ENCODE data around the gene BCDIN3D. TPM values are rescaled to one million over a fixed set of nuclear protein-coding genes. Genes with fewer than 3 reads are reported as not detected.

The BCDIN3D gene
- total RNA-seq, 2 experiments from 2014 or later, result 7.3 to 7.4 TPM

- Mint-ChIP-seq H3K27ac (peak overlapping the region; percentile 44), H3K27me3 (ENCODE audit: low read depth) (peaks cover 8% of the 10 kb centered on the region), H3K4me3 (peak overlapping the region; percentile 6), H3K4me1 (ENCODE audit: low read depth) (peaks cover 48% of the 10 kb centered on the region), H3K36me3 (ENCODE audit: low read depth) (peaks cover 11% of the 10 kb centered on the region), H3K9me3 (ENCODE audit: insufficient read depth) (no peaks in the 10 kb centered on the region)
- no peak for DNase-seq
- ChIA-PET CTCF (interaction anchor here (1.0 to 8.8 kb wide), 5 partner anchors 23 to 123 kb away, joined by 3 to 129 read pairs (median 7); partner anchors contain the start of gene TMBIM6), POLR2A (interaction anchor here (0.9 to 2.2 kb wide), 5 partner anchors 8 to 140 kb away, joined by 4 to 20 read pairs (median 5); partner anchors contain the start of genes NCKAP5L and TMBIM6)
- no peak for ATAC-seq
Measured at GRCh38 chr12:49843876-49844437, 1.1 kb upstream of the BCDIN3D start.

- ChIA-PET POLR2A (interaction anchor here (0.6 to 2.2 kb wide), 16 partner anchors 8 to 476 kb away, joined by 3 to 20 read pairs (median 4); partner anchors contain the start of genes NCKAP5L, SMARCD1, SPATS2 and TMBIM6), CTCF (interaction anchor here (0.9 to 8.8 kb wide), 6 partner anchors 64 to 124 kb away, joined by 3 to 129 read pairs (median 6); partner anchors contain the start of gene TMBIM6)
- Mint-ChIP-seq H3K27ac (peak overlapping the region; percentile 86), H3K36me3 (ENCODE audit: low read depth) (peaks cover 11% of the 10 kb centered on the region), H3K9me3 (ENCODE audit: insufficient read depth) (no peaks in the 10 kb centered on the region), H3K4me3 (peak overlapping the region; percentile 92), H3K4me1 (ENCODE audit: low read depth) (peaks cover 51% of the 10 kb centered on the region), H3K27me3 (ENCODE audit: low read depth) (peaks cover 4% of the 10 kb centered on the region)
- DNase-seq (no peak), ATAC-seq (no peak)
Measured at GRCh38 chr12:49843411-49843810, 505 bp upstream of the BCDIN3D start.

GRCh38 chr12:49838973-49839633, 3.8 kb downstream of the BCDIN3D start:
- ChIA-PET CTCF (interaction anchor here (0.7 to 8.8 kb wide), 39 partner anchors 8 to 481 kb away, joined by 3 to 129 read pairs (median 5); partner anchors contain the start of genes NCKAP5L and TMBIM6), POLR2A (interaction anchor here (0.7 to 1.6 kb wide), 5 partner anchors 7 to 98 kb away, joined by 3 to 7 read pairs (median 3); partner anchors contain the start of genes NCKAP5L and TMBIM6)
- peaks cover 36% of the 10 kb centered on the region for H3K4me1 Mint-ChIP-seq (ENCODE audit: low read depth)
- ATAC-seq (no peak), DNase-seq (peak; percentile 64)
- H3K27ac Mint-ChIP-seq, result no peak overlapping the region
- H3K4me3 Mint-ChIP-seq, result no peak overlapping the region
- peaks cover 11% of the 10 kb centered on the region for H3K36me3 Mint-ChIP-seq (ENCODE audit: low read depth)
- no peaks in the 10 kb centered on the region for H3K27me3 Mint-ChIP-seq (ENCODE audit: low read depth)
- no peaks in the 10 kb centered on the region for H3K9me3 Mint-ChIP-seq (ENCODE audit: insufficient read depth)

DNA sequence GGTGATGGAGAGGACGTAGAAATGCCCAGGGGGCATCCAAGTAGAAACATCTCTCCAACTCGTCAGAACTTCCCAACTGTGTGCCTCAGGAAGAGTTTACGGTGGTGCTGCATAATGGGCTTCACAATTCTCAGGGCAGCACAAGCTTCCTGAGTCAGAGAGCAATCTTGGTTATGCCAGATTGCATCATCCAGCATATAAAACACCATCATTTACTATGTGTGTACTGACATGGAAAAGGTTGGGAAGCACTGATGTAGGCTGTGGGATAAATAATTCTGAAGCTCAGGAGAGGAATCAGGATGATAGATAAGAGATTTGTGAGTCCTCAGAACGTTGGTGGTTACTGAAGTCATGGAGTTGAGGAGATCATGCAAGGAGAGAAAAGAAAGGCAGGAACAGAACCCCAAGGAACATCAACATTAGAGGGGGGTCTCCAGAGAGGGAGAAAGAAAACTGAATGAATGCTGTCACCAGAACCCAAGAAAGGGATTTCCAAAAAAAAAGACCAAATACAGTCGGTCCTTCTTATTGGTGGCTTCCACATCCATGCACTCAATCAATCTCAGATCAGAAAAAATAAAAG, 10.0 kb downstream of the BCDIN3D start:
- H3K36me3 Mint-ChIP-seq (ENCODE audit: low read depth), result no peaks in the 10 kb centered on the region
- H3K27ac Mint-ChIP-seq, result no peak overlapping the region

GRCh38 chr12:49831717-49832116, 11.2 kb downstream of the BCDIN3D start:
- ChIA-PET POLR2A (interaction anchor here (0.6 to 1.3 kb wide), 4 partner anchors 8 to 161 kb away, joined by 3 read pairs; partner anchors contain the start of gene BCDIN3D), CTCF (interaction anchor here (2.0 to 3.6 kb wide), 2 partner anchors 54 to 90 kb away, joined by 5 to 22 read pairs; partner anchors contain the start of gene TMBIM6)
- H3K9me3 Mint-ChIP-seq (ENCODE audit: insufficient read depth), result no peaks in the 10 kb centered on the region
- no peak for DNase-seq
- H3K27ac Mint-ChIP-seq, result no peak overlapping the region
- ATAC-seq, result no peak
- no peaks in the 10 kb centered on the region for H3K36me3 Mint-ChIP-seq (ENCODE audit: low read depth)
- peaks cover 20% of the 10 kb centered on the region for H3K4me1 Mint-ChIP-seq (ENCODE audit: low read depth)
- no peak overlapping the region for H3K4me3 Mint-ChIP-seq
- H3K27me3 Mint-ChIP-seq (ENCODE audit: low read depth), result no peaks in the 10 kb centered on the region

More for the DNA sequence above, 10.0 kb downstream of the BCDIN3D start:
- Mint-ChIP-seq H3K9me3 (ENCODE audit: insufficient read depth) (no peaks in the 10 kb centered on the region), H3K27me3 (ENCODE audit: low read depth) (no peaks in the 10 kb centered on the region), H3K4me1 (ENCODE audit: low read depth) (peaks cover 12% of the 10 kb centered on the region), H3K4me3 (no peak overlapping the region)
- POLR2A ChIA-PET, result no interaction called here
- DNase-seq, result no peak
- CTCF ChIA-PET, result interaction anchor here (3.6 kb wide), 1 partner anchor 55 kb away, joined by 22 read pairs; no protein-coding TSS in a partner anchor
- no peak for ATAC-seq

- peak within 1 kb of the TSS; percentile 94 for H3K27ac Mint-ChIP-seq
- no peaks in the 10 kb centered on the region for H3K9me3 Mint-ChIP-seq (ENCODE audit: insufficient read depth)
- POLR2A ChIA-PET, result interaction anchor here (0.6 to 2.8 kb wide), 5 partner anchors 10 to 118 kb away, joined by 3 to 15 read pairs (median 3); partner anchors contain the start of genes BCDIN3D and TMBIM6
- CTCF ChIA-PET, result interaction anchor here (0.9 to 4.9 kb wide), 7 partner anchors 8 to 139 kb away, joined by 3 to 34 read pairs (median 4); partner anchors contain the start of gene TMBIM6
- no peaks in the 10 kb centered on the region for H3K36me3 Mint-ChIP-seq (ENCODE audit: low read depth)
- no peaks in the 10 kb centered on the region for H3K27me3 Mint-ChIP-seq (ENCODE audit: low read depth)
- peaks cover 27% of the 10 kb centered on the region for H3K4me1 Mint-ChIP-seq (ENCODE audit: low read depth)
- DNase-seq, result peak; percentile 96
- ATAC-seq, result peak; percentile 97
- H3K4me3 Mint-ChIP-seq, result peak within 1 kb of the TSS; percentile 94
Measured at GRCh38 chr12:49828133-49829091, 14.5 kb downstream of the BCDIN3D start, which contains the start of gene NCKAP5L. TSS of gene NCKAP5L (minus strand) at chr12:49828413. CDS start at chr12:49804044, 24,369 bp downstream.

DNA sequence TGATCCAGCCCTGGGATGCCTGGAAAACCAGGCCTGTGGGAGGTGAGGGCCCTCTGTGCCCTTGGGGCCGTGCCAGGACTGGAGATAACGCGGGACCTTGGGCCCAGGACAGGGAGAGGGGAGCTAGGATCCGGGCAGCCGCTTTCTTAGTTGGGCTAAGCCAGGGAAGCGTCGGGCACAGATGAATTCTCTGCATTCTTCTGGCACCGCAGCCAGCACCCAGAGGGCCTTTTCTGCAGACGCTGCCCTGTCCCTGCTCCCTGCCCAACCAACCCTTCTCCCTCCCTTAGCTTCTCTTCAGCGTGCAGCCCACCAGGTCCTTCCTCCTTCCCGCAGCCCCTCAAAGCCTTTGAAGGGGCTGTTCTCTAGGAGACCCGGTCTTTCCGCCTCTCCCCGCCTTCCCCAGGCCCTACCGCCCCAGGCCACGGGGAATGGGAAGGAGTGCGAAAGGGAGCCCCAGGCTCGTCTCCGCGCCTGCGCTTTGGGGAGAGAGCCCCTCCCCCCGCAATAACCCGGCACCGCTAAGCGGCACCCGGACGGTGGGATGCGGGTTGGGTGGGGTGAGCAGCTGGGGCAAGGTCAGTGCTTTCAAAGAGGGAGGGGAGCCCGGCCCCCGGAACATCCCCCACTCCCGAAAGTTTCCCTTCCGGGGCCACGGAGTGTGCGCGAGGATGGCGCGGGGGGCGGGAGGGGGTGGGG, 15.4 kb downstream of the BCDIN3D start:
- Mint-ChIP-seq H3K4me1 (ENCODE audit: low read depth) (peaks cover 31% of the 10 kb centered on the region), H3K27ac (peak overlapping the region; percentile 20), H3K27me3 (ENCODE audit: low read depth) (no peaks in the 10 kb centered on the region), H3K9me3 (ENCODE audit: insufficient read depth) (no peaks in the 10 kb centered on the region), H3K36me3 (ENCODE audit: low read depth) (peaks cover 2% of the 10 kb centered on the region), H3K4me3 (peak overlapping the region; percentile 70)
- ChIA-PET CTCF (interaction anchor here (1.0 to 4.9 kb wide), 9 partner anchors 10 to 140 kb away, joined by 3 to 34 read pairs (median 6); partner anchors contain the start of gene TMBIM6), POLR2A (interaction anchor here (0.6 to 2.8 kb wide), 6 partner anchors 11 to 118 kb away, joined by 3 to 15 read pairs (median 4); partner anchors contain the start of genes BCDIN3D and TMBIM6)
- DNase-seq (peak; percentile 41), ATAC-seq (peak; percentile 4)

DNA sequence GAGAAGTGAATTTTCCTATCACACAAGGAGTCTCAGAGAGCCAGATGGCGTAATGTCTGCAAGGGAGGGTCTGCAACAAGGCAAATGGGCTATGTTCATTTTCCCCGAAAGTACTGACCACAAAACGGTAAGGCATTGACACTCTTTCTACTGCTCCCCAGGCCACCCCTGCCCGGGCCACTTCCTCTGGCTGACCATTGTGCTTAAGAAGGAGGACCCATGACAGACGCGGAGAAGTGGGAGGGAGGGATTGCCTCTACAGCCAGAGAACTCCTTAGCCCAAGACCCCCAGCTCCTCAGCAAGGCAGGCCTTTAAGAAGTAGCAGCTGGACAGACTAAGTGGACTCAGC, 15.9 kb downstream of the BCDIN3D start:
- Mint-ChIP-seq H3K4me3 (peak overlapping the region; percentile 70), H3K27ac (no peak overlapping the region), H3K9me3 (ENCODE audit: insufficient read depth) (no peaks in the 10 kb centered on the region), H3K4me1 (ENCODE audit: low read depth) (peaks cover 34% of the 10 kb centered on the region), H3K36me3 (ENCODE audit: low read depth) (peaks cover 2% of the 10 kb centered on the region), H3K27me3 (ENCODE audit: low read depth) (no peaks in the 10 kb centered on the region)
- CTCF ChIA-PET, result interaction anchor here (1.1 to 4.9 kb wide), 5 partner anchors 12 to 118 kb away, joined by 3 to 34 read pairs (median 6); partner anchors contain the start of gene TMBIM6
- POLR2A ChIA-PET, result interaction anchor here (0.6 to 1.9 kb wide), 3 partner anchors 12 to 85 kb away, joined by 3 to 10 read pairs (median 6); partner anchors contain the start of genes BCDIN3D and TMBIM6
- ATAC-seq (no peak), DNase-seq (no peak)

DNA sequence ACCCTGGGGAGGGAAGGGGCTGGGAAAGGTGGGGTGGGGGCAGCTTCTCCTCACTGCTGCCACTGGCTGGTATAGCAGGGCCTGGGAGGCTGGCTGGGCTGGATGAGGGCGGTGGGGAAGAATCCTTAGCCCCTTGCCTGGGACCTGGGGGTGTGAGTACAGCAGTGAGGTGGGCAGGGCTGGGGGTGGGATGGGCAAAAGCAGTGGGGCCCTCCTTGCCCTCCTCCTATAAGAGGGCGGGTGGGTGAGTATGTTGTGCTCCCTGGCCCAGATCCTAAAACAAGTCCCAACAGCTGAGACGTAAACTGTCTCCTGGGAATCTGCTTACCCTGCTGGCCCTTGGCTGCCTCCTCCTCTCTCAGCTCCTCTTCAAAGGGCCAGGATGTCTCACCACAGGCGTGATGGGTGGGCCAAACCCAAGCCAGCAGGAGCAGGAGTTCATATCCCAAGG, 16.9 kb downstream of the BCDIN3D start:
- no peak overlapping the region for H3K4me3 Mint-ChIP-seq

More for the DNA sequence above, 16.9 kb downstream of the BCDIN3D start:
- Mint-ChIP-seq H3K27ac (no peak overlapping the region), H3K27me3 (ENCODE audit: low read depth) (no peaks in the 10 kb centered on the region), H3K9me3 (ENCODE audit: insufficient read depth) (no peaks in the 10 kb centered on the region), H3K36me3 (ENCODE audit: low read depth) (peaks cover 2% of the 10 kb centered on the region), H3K4me1 (ENCODE audit: low read depth) (peaks cover 44% of the 10 kb centered on the region)
- POLR2A ChIA-PET, result interaction anchor here (0.6 to 1.9 kb wide), 4 partner anchors 13 to 649 kb away, joined by 3 to 10 read pairs (median 6); partner anchors contain the start of genes BCDIN3D and TMBIM6
- no peak for ATAC-seq
- no peak for DNase-seq
- CTCF ChIA-PET, result interaction anchor here (0.6 to 4.9 kb wide), 6 partner anchors 13 to 188 kb away, joined by 3 to 34 read pairs (median 4); partner anchors contain the start of gene FMNL3
